ENCODE measurements around the gene PTP4A1.
"Not testable (repeated sequence)": the region's sequence is repeated elsewhere in the genome, so short reads cannot be mapped to it uniquely, and the experiment has no call there.

PTP4A1 gene

GRCh38 chr6:63572044-63572746 lies at the start of gene PTP4A1, which contains the start of gene LOC128125822:
TSS of gene PTP4A1 (plus strand) at chr6:63572480. CDS start at chr6:63576881, 4,401 bp downstream.
TSS of gene LOC128125822 (plus strand) at chr6:63572480.
- DNase-seq: peak; percentile 95

DNA sequence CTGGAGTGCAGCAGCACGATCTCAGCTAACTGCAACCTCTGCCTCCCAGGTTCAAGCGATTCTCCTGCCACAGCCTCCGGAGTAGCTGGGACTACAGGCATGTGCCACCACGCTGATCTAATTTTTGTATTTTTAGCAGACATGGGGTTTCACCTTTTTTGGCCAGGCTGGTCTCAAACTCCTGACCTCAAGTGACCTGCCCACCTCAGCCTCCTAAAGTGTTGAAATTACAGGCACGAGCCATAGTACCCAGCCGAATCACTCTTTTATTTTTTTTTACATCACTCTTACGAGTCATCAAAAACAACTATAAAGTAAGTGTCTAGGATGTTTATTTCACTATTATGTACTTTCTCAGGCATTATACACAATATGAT lies 49.4 kb upstream of the PTP4A1 start:
- DNase-seq: not testable (repeated sequence)

- DNase-seq: no peak
Observed at GRCh38 chr6:63523630-63524029, 48.6 kb upstream of the PTP4A1 start.

GRCh38 chr6:63525186-63525878 lies 46.9 kb upstream of the PTP4A1 start:
- no peak for DNase-seq

DNA sequence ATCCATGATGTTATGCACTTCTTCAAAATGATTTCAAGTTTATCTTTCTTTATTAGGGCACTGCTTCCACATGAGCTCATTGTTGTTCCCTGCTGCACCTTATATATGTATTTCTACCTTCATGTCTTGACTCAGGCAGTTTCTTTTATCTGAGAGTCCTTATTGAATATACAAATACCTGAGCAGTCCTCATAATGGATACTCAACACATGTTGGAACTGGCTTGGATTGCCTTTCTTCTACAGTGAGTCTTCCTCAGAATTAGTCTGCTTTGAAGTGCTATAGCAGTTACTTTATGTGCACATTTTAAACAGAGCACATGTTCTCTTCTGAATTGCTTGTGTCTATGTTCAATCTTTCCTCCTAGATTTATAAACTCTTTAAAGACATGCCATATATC lies 45.3 kb upstream of the PTP4A1 start:
- no peak for DNase-seq

DNA sequence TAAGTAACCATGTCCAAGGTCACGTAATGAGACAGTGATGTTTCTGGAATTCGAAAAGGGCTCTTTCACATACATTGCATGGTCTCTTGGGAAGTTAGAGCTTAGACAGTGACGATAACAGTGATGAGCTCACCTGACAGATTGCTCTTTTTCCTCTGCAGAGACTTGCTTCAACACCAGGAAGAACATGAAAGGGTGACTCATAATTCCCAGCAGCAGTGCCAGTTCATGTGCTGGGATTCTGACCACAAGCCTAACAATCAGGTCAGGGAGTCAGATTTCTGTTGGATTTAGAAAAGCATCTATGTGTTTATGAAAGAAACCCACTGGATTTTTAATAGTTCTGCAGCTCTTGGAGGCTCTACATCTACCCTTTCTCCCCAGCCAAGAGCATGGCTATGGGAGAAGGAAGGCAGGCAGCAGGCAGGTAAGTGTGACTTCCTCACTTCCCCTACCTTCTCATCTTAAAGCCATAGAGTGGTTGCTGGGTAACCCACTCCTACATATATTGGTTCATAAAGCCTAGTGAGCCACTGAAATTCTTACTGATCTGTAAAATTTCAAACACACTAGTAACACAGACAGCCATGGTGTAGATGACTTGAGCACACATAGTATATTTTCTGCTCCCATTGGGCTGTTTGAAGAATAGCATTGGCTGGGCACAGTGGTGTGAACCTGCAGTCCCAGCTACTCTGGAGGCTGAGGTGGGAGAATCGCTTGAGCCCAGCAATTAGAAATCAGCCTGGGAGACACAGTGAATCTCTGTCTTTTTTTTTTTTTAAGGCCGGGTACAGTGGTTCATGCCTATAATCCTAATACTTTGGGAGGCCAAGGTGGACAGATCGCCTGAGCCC lies 44.4 kb upstream of the PTP4A1 start:
- DNase-seq: no peak

GRCh38 chr6:63529498-63529897 lies 42.8 kb upstream of the PTP4A1 start:
- DNase-seq: no peak

GRCh38 chr6:63530182-63530581 lies 42.1 kb upstream of the PTP4A1 start:
- no peak for DNase-seq

DNA sequence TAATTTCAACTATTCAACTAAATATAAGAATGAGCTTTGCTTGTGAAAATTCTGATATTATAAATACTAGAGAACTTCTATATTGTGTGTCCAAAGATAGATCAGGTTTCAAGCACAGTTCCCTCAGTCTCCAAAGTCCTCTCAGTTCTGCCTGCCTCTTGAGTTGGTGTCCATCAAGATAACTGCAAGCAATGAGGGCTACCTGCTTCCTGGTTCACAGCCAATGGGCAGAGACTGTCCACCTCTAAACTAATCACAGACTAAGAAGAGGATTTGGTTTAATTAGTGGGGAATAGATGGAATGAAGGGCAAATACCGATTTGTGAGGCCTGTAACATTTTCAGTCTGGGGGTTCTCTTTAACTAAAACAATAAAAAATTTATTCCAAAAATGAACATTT lies 41.3 kb upstream of the PTP4A1 start:
- DNase-seq: no peak

- DNase-seq: no peak
Observed at GRCh38 chr6:63533026-63533425, 39.3 kb upstream of the PTP4A1 start.

DNA sequence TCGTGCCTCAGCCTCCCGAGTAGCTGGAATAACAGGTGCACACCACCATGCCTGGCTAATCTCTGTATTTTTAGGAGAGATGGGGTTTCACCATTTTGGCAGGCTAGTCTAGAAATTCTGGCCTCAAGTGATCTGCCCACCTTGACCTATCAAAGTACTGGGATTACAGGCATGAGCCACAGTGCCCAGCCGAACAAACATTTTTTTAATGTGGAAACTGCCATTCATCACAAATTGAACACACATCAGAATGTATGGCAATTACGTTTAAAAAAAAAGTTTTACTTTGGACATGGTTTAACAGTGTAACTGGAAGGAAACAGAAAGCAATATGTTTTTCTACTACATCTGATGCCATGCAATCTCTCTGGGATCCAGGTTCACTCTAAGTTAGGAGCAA lies 38.3 kb upstream of the PTP4A1 start:
- DNase-seq: no peak

- DNase-seq: no peak
Observed at GRCh38 chr6:63537201-63537958, 34.9 kb upstream of the PTP4A1 start.

GRCh38 chr6:63537959-63538300 lies 34.4 kb upstream of the PTP4A1 start:
- no peak for DNase-seq

DNA sequence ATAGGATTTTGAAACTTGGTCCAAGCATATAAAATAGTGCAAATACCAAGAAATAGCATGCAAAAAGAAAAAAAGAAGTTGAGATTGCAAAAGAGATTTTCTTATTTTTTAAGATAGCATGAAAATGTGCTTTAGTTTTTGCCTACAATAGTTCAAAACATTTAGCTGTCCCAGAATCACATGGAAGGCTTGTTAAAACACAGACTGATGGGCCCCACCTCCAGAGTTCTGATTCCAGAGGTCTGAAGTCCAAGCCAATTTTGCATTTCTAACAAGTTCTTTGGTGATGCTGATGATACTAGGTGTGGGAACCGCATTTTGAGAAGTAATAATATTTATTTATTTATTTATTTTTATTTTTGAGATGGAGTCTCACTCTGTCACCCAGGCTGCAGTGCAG lies 33.7 kb upstream of the PTP4A1 start:
- DNase-seq: no peak

DNA sequence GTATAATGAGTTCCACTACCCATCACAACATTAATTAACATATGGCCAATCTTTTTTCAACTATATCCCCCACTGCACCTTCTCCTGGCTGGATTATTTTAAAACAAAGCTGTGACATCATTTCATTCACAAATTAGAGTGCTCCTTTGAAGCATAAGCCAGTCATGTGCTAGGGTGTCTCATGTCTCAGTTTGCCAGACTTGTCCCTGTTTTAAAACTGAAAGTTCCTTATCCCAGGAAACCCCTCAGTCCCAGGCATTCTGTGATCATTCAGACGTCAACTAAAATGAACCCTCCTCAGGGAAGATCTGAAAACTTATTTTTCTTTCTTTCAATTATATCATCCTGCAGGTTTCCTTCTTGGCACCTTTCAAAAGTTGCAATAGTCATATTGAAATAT lies 29.3 kb upstream of the PTP4A1 start:
- no peak for DNase-seq

DNA sequence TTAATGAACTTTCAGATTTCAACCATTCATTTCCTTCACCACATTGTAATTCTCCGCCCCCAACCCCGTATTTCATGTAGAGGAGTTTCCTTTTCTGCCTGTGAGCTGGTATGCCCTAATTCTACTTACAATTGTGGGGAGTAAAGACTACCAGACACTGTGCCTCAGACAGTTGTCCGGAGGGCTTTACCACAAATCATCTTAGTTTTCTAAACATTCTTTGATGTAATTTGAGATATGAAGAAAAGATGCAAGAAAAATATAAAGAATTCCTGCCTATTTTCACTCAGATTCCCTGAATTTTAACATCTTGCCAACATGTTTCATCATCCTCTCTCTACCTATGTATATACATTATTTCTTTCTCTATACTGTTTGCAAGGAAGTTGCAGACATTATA lies 28.3 kb upstream of the PTP4A1 start:
- no peak for DNase-seq

GRCh38 chr6:63546236-63546635 lies 26.0 kb upstream of the PTP4A1 start:
- DNase-seq: no peak

DNA sequence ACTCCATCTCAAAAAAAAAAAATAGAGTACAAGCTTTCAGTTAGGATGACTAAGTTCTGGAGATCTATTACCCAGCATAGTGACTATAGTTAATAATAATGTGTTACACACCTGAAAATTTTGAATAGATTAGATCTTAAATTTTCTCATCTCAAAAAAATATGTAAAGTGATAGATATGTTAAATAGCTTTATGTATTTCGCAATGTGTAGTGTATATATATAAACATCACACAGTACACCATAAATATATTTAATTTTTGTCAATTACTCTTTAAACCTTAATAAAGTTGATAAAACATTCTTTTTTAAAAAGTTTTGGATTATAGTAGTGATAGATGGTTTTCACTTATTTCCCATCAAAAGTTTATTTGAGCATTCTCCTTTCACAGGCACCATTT lies 25.6 kb upstream of the PTP4A1 start:
- DNase-seq: no peak

- no peak for DNase-seq
Observed at GRCh38 chr6:63549076-63549475, 23.2 kb upstream of the PTP4A1 start.

DNA sequence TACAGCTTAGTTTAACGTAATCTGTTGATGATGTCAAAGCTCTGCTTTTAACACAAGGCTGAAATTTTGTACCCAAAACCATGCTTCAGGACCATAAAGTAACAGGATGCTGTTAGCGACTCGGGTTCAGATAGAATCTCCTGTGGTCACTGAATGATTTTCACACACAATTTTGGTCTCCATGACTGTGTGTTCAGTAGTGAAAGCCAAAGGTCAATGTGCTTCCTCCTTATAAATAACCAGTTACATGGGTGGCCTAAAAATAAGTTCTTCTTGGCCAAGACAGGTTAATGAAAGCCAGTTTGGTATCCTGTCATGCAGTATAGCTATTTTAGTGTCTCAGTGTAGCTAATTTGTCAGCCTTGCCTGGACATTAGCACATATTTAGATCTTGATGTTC lies 19.1 kb upstream of the PTP4A1 start:
- DNase-seq: no peak

- DNase-seq: no peak
Observed at GRCh38 chr6:63553900-63554299, 18.4 kb upstream of the PTP4A1 start.

DNA sequence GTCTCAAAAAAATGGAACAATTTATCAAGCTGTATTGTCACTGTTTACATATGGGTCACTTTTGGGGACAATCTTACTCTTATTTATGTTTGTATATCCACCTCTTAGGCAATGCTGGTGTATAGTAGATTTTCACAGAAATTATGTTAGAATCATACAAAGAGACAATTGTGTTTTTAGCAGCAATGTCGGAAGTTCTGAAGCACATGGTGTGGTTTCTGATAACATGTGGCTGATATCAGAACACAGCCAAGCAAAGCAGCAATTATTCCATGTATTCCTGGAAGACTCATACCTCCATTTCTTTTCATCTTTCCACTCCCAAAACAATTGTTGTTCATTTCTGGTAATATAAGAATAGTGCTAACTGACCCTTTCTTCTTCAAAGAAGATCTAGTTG lies 17.5 kb upstream of the PTP4A1 start:
- no peak for DNase-seq

- DNase-seq: no peak
Observed at GRCh38 chr6:63556369-63556768, 15.9 kb upstream of the PTP4A1 start.

Data from stimulated activated naive CD4-positive, alpha-beta T cell treated with Interleukin-2 at 50 U/mL for 16 hours (primary cell).